OCI-LY3 (cell line): ENCODE results near the gene ZNF366.

Experiments used
- EZH2phosphoT487 ChIP-seq: fragments of 200-600 bp; shearing (Covaris generic); IDR thresholded peaks from 2 replicates; pipeline ENCODE4 v1.6.1; 2018; ENCODE audit warnings: antibody characterized with exemption, mixed run types, low read depth
- TF ChIP-seq, protein P1 (sequence below): fragments of 200-600, 300-600 bp; sonication (generic); IDR thresholded peaks from 2 replicates; pipeline ENCODE4 v1.5.1; 2014; ENCODE audit warnings: antibody characterized with exemption, low read length, low read depth

DNA sequence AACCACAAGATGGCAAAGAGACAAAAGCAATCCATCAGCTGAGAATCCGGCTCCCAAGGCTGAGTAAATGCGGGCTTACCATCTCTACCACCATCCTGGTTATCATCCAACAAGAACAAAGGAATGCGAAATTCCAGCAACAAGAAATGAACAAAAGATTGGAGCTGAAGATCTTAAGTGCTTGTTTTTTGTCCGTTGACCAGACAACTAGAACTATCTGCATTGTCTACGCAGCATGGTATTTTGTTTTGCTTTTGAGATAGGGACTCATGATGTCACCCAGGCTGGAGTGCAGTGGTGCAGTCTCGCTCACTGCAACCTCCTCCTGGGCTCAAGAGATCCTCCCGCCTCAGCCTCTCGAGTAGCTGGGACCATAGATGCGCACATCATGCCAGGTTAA lies 88.9 kb downstream of the ZNF366 start:
- TF ChIP-seq, protein P1, sequence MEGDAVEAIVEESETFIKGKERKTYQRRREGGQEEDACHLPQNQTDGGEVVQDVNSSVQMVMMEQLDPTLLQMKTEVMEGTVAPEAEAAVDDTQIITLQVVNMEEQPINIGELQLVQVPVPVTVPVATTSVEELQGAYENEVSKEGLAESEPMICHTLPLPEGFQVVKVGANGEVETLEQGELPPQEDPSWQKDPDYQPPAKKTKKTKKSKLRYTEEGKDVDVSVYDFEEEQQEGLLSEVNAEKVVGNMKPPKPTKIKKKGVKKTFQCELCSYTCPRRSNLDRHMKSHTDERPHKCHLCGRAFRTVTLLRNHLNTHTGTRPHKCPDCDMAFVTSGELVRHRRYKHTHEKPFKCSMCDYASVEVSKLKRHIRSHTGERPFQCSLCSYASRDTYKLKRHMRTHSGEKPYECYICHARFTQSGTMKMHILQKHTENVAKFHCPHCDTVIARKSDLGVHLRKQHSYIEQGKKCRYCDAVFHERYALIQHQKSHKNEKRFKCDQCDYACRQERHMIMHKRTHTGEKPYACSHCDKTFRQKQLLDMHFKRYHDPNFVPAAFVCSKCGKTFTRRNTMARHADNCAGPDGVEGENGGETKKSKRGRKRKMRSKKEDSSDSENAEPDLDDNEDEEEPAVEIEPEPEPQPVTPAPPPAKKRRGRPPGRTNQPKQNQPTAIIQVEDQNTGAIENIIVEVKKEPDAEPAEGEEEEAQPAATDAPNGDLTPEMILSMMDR: no peak
- TF ChIP-seq EZH2phosphoT487: no peak
